T-helper 2 cell treated with Interferon-gamma antibody and Interleukin-4, amounts not matched to agents 5 μg/mL and 100 μg/mL, for 36 hours (primary cell): ENCODE data around the gene PPP1R15A.
"Not testable (repeated sequence)": the region's sequence is repeated elsewhere in the genome, so short reads cannot be mapped to it uniquely, and the experiment has no call there.

Experiments
- DNase-seq: peaks from one replicate; pipeline ENCODE4 v3.0.0; 2021; ENCODE audit warnings: low spot score
- H3K27ac Mint-ChIP-seq: one replicate; pipeline ENCODE4 v1.8.0; 2021; ENCODE audit warnings: mild to moderate bottlenecking, mixed read lengths
- H3K27me3 Mint-ChIP-seq: one replicate; pipeline ENCODE4 v1.8.0; 2021; ENCODE audit warnings: low read depth, mixed read lengths
- H3K36me3 Mint-ChIP-seq: one replicate; pipeline ENCODE4 v1.8.0; 2021; ENCODE audit warnings: low read depth, mixed read lengths
- H3K4me1 Mint-ChIP-seq: one replicate; pipeline ENCODE4 v1.8.0; 2021; ENCODE audit warnings: low read depth, mixed read lengths
- H3K4me3 Mint-ChIP-seq: one replicate; pipeline ENCODE4 v1.8.0; 2022; ENCODE audit warnings: mild to moderate bottlenecking, moderate library complexity, mixed read lengths
- H3K9me3 Mint-ChIP-seq: one replicate; pipeline ENCODE4 v1.8.0; 2021; ENCODE audit warnings: mixed read lengths

Gene PPP1R15A

GRCh38 chr19:48881741-48882657, 9.8 kb downstream of the PPP1R15A start:
- Mint-ChIP-seq H3K4me3 (no peak overlapping the region), H3K36me3 (peaks cover 15% of the 10 kb centered on the region), H3K27ac (no peak overlapping the region), H3K9me3 (no peaks in the 10 kb centered on the region), H3K27me3 (no peaks in the 10 kb centered on the region), H3K4me1 (peaks cover 8% of the 10 kb centered on the region)
- DNase-seq: no peak

GRCh38 chr19:48883726-48884125, 11.5 kb downstream of the PPP1R15A start:
- Mint-ChIP-seq H3K4me1 (peaks cover 1% of the 10 kb centered on the region), H3K9me3 (no peaks in the 10 kb centered on the region), H3K27ac (no peak overlapping the region), H3K36me3 (peaks cover 3% of the 10 kb centered on the region), H3K27me3 (no peaks in the 10 kb centered on the region), H3K4me3 (no peak overlapping the region)
- DNase-seq: no peak

- peaks cover 4% of the 10 kb centered on the region for H3K4me1 Mint-ChIP-seq
- H3K27ac Mint-ChIP-seq: no peak overlapping the region
- no peaks in the 10 kb centered on the region for H3K36me3 Mint-ChIP-seq
- peaks cover 3% of the 10 kb centered on the region for H3K27me3 Mint-ChIP-seq
- H3K9me3 Mint-ChIP-seq: no peaks in the 10 kb centered on the region
- no peak for DNase-seq
- no peak overlapping the region for H3K4me3 Mint-ChIP-seq
Measured at GRCh38 chr19:48887861-48888612, 15.8 kb downstream of the PPP1R15A start.

GRCh38 chr19:48889496-48889895, 17.3 kb downstream of the PPP1R15A start:
- H3K4me3 Mint-ChIP-seq, H3K4me1 Mint-ChIP-seq, DNase-seq: not testable (repeated sequence)

GRCh38 chr19:48890551-48890950, 18.3 kb downstream of the PPP1R15A start:
- Mint-ChIP-seq H3K36me3 (peaks cover 3% of the 10 kb centered on the region), H3K27me3 (peaks cover 14% of the 10 kb centered on the region), H3K9me3 (no peaks in the 10 kb centered on the region), H3K4me1 (peaks cover 7% of the 10 kb centered on the region), H3K27ac (no peak overlapping the region), H3K4me3 (no peak overlapping the region)
- DNase-seq: no peak

More at GRCh38 chr19:48889496-48889895, 17.3 kb downstream of the PPP1R15A start:
- H3K27me3 Mint-ChIP-seq, H3K36me3 Mint-ChIP-seq, H3K27ac Mint-ChIP-seq, H3K9me3 Mint-ChIP-seq: not testable (repeated sequence)

- no peak overlapping the region for H3K27ac Mint-ChIP-seq
- H3K4me1 Mint-ChIP-seq: peaks cover 16% of the 10 kb centered on the region
- no peak overlapping the region for H3K4me3 Mint-ChIP-seq
- no peak for DNase-seq
- no peaks in the 10 kb centered on the region for H3K9me3 Mint-ChIP-seq
- H3K27me3 Mint-ChIP-seq: peaks cover 19% of the 10 kb centered on the region
- H3K36me3 Mint-ChIP-seq: peaks cover 6% of the 10 kb centered on the region
Measured at GRCh38 chr19:48895226-48895625, 23.0 kb downstream of the PPP1R15A start.

- H3K27me3 Mint-ChIP-seq: peaks cover 19% of the 10 kb centered on the region
- H3K4me1 Mint-ChIP-seq: peaks cover 20% of the 10 kb centered on the region
- peaks cover 12% of the 10 kb centered on the region for H3K36me3 Mint-ChIP-seq
- peak overlapping the region; percentile 9 for H3K4me3 Mint-ChIP-seq
- H3K9me3 Mint-ChIP-seq: no peaks in the 10 kb centered on the region
- H3K27ac Mint-ChIP-seq: no peak overlapping the region
- no peak for DNase-seq
Measured at GRCh38 chr19:48896191-48896720, 24.0 kb downstream of the PPP1R15A start.

GRCh38 chr19:48897181-48897580, 25.0 kb downstream of the PPP1R15A start:
- DNase-seq: no peak
- Mint-ChIP-seq H3K27me3 (peaks cover 16% of the 10 kb centered on the region), H3K36me3 (peaks cover 17% of the 10 kb centered on the region), H3K9me3 (no peaks in the 10 kb centered on the region), H3K4me1 (peaks cover 19% of the 10 kb centered on the region), H3K27ac (no peak overlapping the region), H3K4me3 (no peak overlapping the region)

- peaks cover 24% of the 10 kb centered on the region for H3K4me1 Mint-ChIP-seq
- not testable (repeated sequence) for DNase-seq, H3K9me3 Mint-ChIP-seq
- H3K27ac Mint-ChIP-seq: peak overlapping the region; percentile 95
- peaks cover 31% of the 10 kb centered on the region for H3K36me3 Mint-ChIP-seq
- peak overlapping the region; percentile 66 for H3K4me3 Mint-ChIP-seq
- H3K27me3 Mint-ChIP-seq: peaks cover 14% of the 10 kb centered on the region
Measured at GRCh38 chr19:48899386-48899749, 27.1 kb downstream of the PPP1R15A start.

- peak within 1 kb of the TSS; percentile 96 for H3K4me3 Mint-ChIP-seq
- peaks cover 8% of the 10 kb centered on the region for H3K27me3 Mint-ChIP-seq
Measured at GRCh38 chr19:48899781-48900476, 27.7 kb downstream of the PPP1R15A start, which contains the start of gene NUCB1. Gene NUCB1 (plus strand): TSS chr19:48900312. CDS start chr19:48900797, 485 bp downstream.

GRCh38 chr19:48900477-48901406, 28.5 kb downstream of the PPP1R15A start:
- H3K4me3 Mint-ChIP-seq: peak overlapping the region; percentile 96
- H3K27ac Mint-ChIP-seq: peak overlapping the region; percentile 95
- H3K9me3 Mint-ChIP-seq: no peaks in the 10 kb centered on the region
- peaks cover 22% of the 10 kb centered on the region for H3K4me1 Mint-ChIP-seq
- H3K27me3 Mint-ChIP-seq: peaks cover 3% of the 10 kb centered on the region
- peak; percentile 9 for DNase-seq
- H3K36me3 Mint-ChIP-seq: peaks cover 40% of the 10 kb centered on the region

More at GRCh38 chr19:48899781-48900476, 27.7 kb downstream of the PPP1R15A start, which contains the start of gene NUCB1:
- H3K4me1 Mint-ChIP-seq: peaks cover 23% of the 10 kb centered on the region
- peak; percentile 99 for DNase-seq
- H3K9me3 Mint-ChIP-seq: no peaks in the 10 kb centered on the region
- peak within 1 kb of the TSS; percentile 95 for H3K27ac Mint-ChIP-seq
- H3K36me3 Mint-ChIP-seq: peaks cover 33% of the 10 kb centered on the region

GRCh38 chr19:48902291-48902690, 30.1 kb downstream of the PPP1R15A start:
- H3K27ac Mint-ChIP-seq, DNase-seq, H3K27me3 Mint-ChIP-seq, H3K9me3 Mint-ChIP-seq: not testable (repeated sequence)
- Mint-ChIP-seq H3K4me1 (peaks cover 18% of the 10 kb centered on the region), H3K36me3 (peaks cover 47% of the 10 kb centered on the region), H3K4me3 (peak overlapping the region; percentile 40)
